Fibroblast of pulmonary artery (primary cell): ENCODE results near the gene SQSTM1.

Source experiments
- DNase-seq: peaks from one replicate; pipeline ENCODE4 v3.0.0-alpha.2; 2010; ENCODE audit warnings: low read depth
- H3K4me3 ChIP-seq: replicated peaks from 2 replicates; pipeline ENCODE4 v1.5.1; 2011; ENCODE audit warnings: low read depth, mild to moderate bottlenecking, control low read depth, low read length, moderate library complexity
- CTCF ChIP-seq: IDR thresholded peaks from 2 replicates; pipeline ENCODE4 v1.5.1; 2011; ENCODE audit warnings: mild to moderate bottlenecking, control low read depth, low read length, inconsistent platforms; ENCODE audit errors: missing control alignments

The SQSTM1 gene

GRCh38 chr5:179820483-179821297 is at the start of gene SQSTM1:
TSS of gene SQSTM1 (plus strand) at chr5:179820905. CDS start at chr5:179820937, 32 bp downstream.
- DNase-seq: peak; percentile 88
- peak within 1 kb of the TSS; percentile 86 for H3K4me3 ChIP-seq
- no peak for TF ChIP-seq CTCF

GRCh38 chr5:179771311-179771895 is 49.3 kb upstream of the SQSTM1 start:
- no peak overlapping the region for H3K4me3 ChIP-seq
- no peak for DNase-seq
- no peak for TF ChIP-seq CTCF

GRCh38 chr5:179772351-179772750 is 48.4 kb upstream of the SQSTM1 start:
- no peak for TF ChIP-seq CTCF
- no peak for DNase-seq
- no peak overlapping the region for H3K4me3 ChIP-seq

- DNase-seq: no peak
- TF ChIP-seq CTCF: no peak
- no peak overlapping the region for H3K4me3 ChIP-seq
Observed at GRCh38 chr5:179773686-179774040, 47.0 kb upstream of the SQSTM1 start.

GRCh38 chr5:179774442-179774841 is 46.3 kb upstream of the SQSTM1 start:
- no peak for TF ChIP-seq CTCF
- no peak for DNase-seq
- H3K4me3 ChIP-seq: no peak overlapping the region

GRCh38 chr5:179776411-179776938 is 44.2 kb upstream of the SQSTM1 start:
- TF ChIP-seq CTCF: no peak
- DNase-seq: no peak
- H3K4me3 ChIP-seq: no peak overlapping the region
